Smooth muscle cell (in vitro differentiated cells): Measurements from ENCODE around the gene OGN. TPM values are rescaled to one million over a fixed set of nuclear protein-coding genes. Genes with fewer than 3 reads are reported as not detected.
A peak's percentile ranks its signal among the peaks of the same experiment; 100 is the strongest.

ENCODE experiments used
- DNase-seq: peaks from one replicate; lab custom pipeline; 2025; ENCODE audit not compliant: unreplicated experiment; lab: John Stamatoyannopoulos, UW
- H2AFZ ChIP-seq: fragments of 200-600 bp; sonication (generic); 2 replicates; pipeline ENCODE4 v1.6.0; 2016; ENCODE audit warnings: antibody characterized with exemption, low read depth, mild to moderate bottlenecking
- H3F3A ChIP-seq: fragments of 200-600 bp; sonication (generic); 2 replicates; pipeline ENCODE4 v1.6.0; 2017; ENCODE audit warnings: antibody characterized with exemption, low read depth
- H3K27ac ChIP-seq: fragments of 200-600 bp; sonication (generic); 2 replicates; pipeline ENCODE4 v1.5.1; 2016; ENCODE audit warnings: low read depth, mild to moderate bottlenecking
- H3K27me3 ChIP-seq: fragments of 200-600 bp; sonication (generic); 2 replicates; pipeline ENCODE4 v1.6.1; 2016; ENCODE audit warnings: low read depth, mild to moderate bottlenecking
- H3K36me3 ChIP-seq: fragments of 200-600 bp; sonication (generic); 2 replicates; pipeline ENCODE4 v1.5.1; 2016; ENCODE audit warnings: low read depth
- H3K4me1 ChIP-seq: fragments of 200-600 bp; sonication (generic); 2 replicates; pipeline ENCODE4 v1.5.1; 2016; ENCODE audit warnings: low read depth
- H3K4me2 ChIP-seq: fragments of 200-600 bp; sonication (generic); 2 replicates; pipeline ENCODE4 v1.6.0; 2016; ENCODE audit warnings: mild to moderate bottlenecking
- H3K4me3 ChIP-seq: fragments of 200-600 bp; sonication (generic); 2 replicates; pipeline ENCODE4 v1.5.1; 2016; ENCODE audit warnings: mild to moderate bottlenecking
- H3K79me2 ChIP-seq: fragments of 200-600 bp; sonication (generic); 2 replicates; pipeline ENCODE4 v1.6.0; 2016; ENCODE audit warnings: low read depth, mild to moderate bottlenecking
- H3K9ac ChIP-seq: fragments of 200-600 bp; sonication (generic); 2 replicates; pipeline ENCODE4 v1.6.0; 2016; ENCODE audit warnings: low read depth
- H3K9me3 ChIP-seq: fragments of 200-600 bp; sonication (generic); replicated peaks from 2 replicates; pipeline ENCODE4 v1.5.1; 2016; ENCODE audit warnings: low read depth
- H4K20me1 ChIP-seq: fragments of 200-600 bp; sonication (generic); 2 replicates; pipeline ENCODE4 v1.6.0; 2016; ENCODE audit warnings: low read depth
- WGBS: methylation state at CpG from one replicate; pipeline ENCODE4 v1.1.7; 2016; ENCODE audit warnings: low lambda C conversion rate; 5-methylcytosine and 5-hydroxymethylcytosine counted together
- polyA plus RNA-seq: library from polyadenylated mRNA; unstranded; fragments of >200 nt; fragmentation: Nextera tagmentation; extraction: Ambion mirVana; gene quantifications from 2 replicates; pipeline ENCODE4 v1.2.1, GENCODE V29; 2016
- total RNA-seq: library from RNA; depleted of rRNA; stranded (reverse); fragments of >200 nt; gene quantifications from 2 replicates; pipeline ENCODE4 v1.2.3, GENCODE V29; 2014
- TF ChIP-seq, protein P1 (sequence below): fragments of 200-600 bp; sonication (generic); IDR thresholded peaks from 2 replicates; pipeline ENCODE4 v1.5.1; 2017; ENCODE audit warnings: borderline replicate concordance, mild to moderate bottlenecking, antibody characterized with exemption; ENCODE audit not compliant: insufficient read depth, poor library complexity, severe bottlenecking

The OGN gene
- total and polyA plus RNA-seq, 2 experiments from 2014 or later: 27.4 to 27.8 TPM

DNA sequence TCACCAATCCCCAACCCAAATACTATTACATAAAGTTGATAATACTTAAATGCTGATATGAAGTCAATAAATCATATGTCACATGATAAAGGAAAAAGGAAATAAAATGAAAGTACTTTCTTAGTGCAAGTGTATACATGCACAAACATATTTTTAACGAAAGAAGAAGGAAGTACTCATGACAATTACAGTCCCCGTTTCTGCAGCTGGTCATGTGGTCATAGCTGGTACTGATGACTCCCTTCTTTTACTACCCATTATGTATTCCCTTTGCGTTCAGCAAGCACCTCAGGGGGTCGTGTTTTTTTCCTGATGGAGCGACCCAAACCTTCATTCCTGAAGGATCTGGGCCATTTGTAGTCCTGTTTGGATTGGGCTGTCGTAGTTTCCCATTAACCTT lies 51.3 kb downstream of the OGN start:
- H3K4me1 ChIP-seq: no peaks in the 10 kb centered on the region
- H3K9me3 ChIP-seq: peaks cover 10% of the 10 kb centered on the region
- no peaks in the 10 kb centered on the region for H3K36me3 ChIP-seq
- no peaks in the 10 kb centered on the region for H3K79me2 ChIP-seq
- H2AFZ ChIP-seq: no peak overlapping the region
- no peak overlapping the region for H3K4me3 ChIP-seq
- TF ChIP-seq, protein P1, sequence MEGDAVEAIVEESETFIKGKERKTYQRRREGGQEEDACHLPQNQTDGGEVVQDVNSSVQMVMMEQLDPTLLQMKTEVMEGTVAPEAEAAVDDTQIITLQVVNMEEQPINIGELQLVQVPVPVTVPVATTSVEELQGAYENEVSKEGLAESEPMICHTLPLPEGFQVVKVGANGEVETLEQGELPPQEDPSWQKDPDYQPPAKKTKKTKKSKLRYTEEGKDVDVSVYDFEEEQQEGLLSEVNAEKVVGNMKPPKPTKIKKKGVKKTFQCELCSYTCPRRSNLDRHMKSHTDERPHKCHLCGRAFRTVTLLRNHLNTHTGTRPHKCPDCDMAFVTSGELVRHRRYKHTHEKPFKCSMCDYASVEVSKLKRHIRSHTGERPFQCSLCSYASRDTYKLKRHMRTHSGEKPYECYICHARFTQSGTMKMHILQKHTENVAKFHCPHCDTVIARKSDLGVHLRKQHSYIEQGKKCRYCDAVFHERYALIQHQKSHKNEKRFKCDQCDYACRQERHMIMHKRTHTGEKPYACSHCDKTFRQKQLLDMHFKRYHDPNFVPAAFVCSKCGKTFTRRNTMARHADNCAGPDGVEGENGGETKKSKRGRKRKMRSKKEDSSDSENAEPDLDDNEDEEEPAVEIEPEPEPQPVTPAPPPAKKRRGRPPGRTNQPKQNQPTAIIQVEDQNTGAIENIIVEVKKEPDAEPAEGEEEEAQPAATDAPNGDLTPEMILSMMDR: no peak
- H3F3A ChIP-seq: no peaks in the 10 kb centered on the region
- H4K20me1 ChIP-seq: no peaks in the 10 kb centered on the region
- DNase-seq: no peak
- no peak overlapping the region for H3K9ac ChIP-seq
- H3K27ac ChIP-seq: no peak overlapping the region
- H3K27me3 ChIP-seq: no peaks in the 10 kb centered on the region
- WGBS: 95% methylated on average over 6 of the region's 6 CpGs
- H3K4me2 ChIP-seq: no peak overlapping the region

DNA sequence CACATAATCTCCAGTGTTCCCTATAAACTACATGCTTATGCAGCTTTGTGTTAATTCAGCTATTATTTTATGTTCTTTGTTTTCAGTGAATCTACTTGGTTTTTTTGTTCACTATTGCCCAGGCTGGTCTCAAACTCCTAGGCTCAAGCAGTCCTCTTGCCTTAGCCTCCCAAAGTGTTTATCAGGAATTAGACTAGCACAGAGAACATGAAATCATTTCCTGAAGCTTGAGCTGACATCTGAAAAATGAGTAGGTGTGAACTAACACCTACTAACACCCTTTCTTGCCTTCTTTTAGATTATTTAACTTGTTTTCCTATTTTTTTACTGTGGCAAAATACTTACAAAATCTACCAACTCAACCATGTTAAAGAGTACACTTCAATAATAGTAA lies 53.6 kb downstream of the OGN start:
- TF ChIP-seq, protein P1: no peak
- no peak for DNase-seq
- no peaks in the 10 kb centered on the region for H4K20me1 ChIP-seq
- no peaks in the 10 kb centered on the region for H3K4me1 ChIP-seq
- no peaks in the 10 kb centered on the region for H3K79me2 ChIP-seq
- H3K36me3 ChIP-seq: peaks cover 2% of the 10 kb centered on the region
- no peaks in the 10 kb centered on the region for H3K9me3 ChIP-seq
- peak overlapping the region; percentile 52 for H2AFZ ChIP-seq
- H3K27me3 ChIP-seq: no peaks in the 10 kb centered on the region
- H3K27ac ChIP-seq: peak overlapping the region; percentile 51
- no peak overlapping the region for H3K4me3 ChIP-seq
- no peak overlapping the region for H3K9ac ChIP-seq
- H3K4me2 ChIP-seq: peak overlapping the region; percentile 23
- no peaks in the 10 kb centered on the region for H3F3A ChIP-seq

DNA sequence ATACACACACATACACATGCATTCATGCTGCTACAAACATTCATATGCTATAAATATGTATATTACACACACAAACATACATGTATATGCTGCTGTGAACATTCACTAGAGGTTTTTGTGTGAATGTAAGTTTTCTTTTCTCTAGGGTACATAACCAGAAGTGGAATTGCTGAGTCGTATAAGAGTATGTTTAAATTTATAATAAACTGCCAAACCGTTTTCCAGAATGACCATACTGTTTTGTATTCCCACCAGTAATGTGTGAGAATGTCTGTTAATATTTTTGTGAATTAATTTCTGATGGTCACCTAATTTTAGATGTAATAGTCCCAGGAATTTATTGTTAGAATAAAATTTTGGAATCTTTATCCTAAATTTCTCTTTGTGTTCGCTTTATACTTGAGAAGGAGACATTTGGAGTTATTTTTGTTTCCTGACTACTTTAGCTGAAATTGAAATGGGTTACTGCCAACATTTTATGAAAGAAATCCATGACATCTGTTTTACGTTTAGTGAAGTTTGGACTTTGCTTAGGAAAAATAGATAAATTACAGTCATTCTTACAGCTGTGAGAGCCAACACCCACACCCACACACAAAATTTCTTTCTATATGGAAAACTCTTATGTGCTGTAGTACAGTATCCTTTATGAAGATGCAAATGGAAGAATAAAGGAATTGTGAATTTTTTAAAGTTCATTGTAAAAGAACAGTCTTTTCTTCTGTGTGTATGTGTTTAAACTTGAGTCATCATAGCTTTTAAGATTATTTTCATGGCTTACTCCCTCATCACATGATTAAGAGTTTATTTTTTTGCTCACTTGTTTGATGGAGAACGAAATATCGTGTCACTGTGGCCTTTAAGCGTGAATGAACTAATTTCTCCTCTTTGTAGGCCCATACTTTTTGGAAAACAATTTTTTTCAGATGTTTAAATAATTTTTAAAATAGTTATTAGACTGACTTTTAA lies 54.3 kb downstream of the OGN start:
- no peak for DNase-seq
- H2AFZ ChIP-seq: peak overlapping the region; percentile 52
- peak overlapping the region; percentile 23 for H3K4me2 ChIP-seq

More for the DNA sequence above, 54.3 kb downstream of the OGN start:
- no peak overlapping the region for H3K4me3 ChIP-seq
- WGBS: 50% methylated on average over 7 of the region's 7 CpGs
- no peaks in the 10 kb centered on the region for H3K79me2 ChIP-seq
- H3K4me1 ChIP-seq: no peaks in the 10 kb centered on the region
- no peak overlapping the region for H3K9ac ChIP-seq
- no peaks in the 10 kb centered on the region for H3K9me3 ChIP-seq
- H3K27me3 ChIP-seq: no peaks in the 10 kb centered on the region
- H3K36me3 ChIP-seq: peaks cover 4% of the 10 kb centered on the region
- TF ChIP-seq, protein P1: no peak
- H4K20me1 ChIP-seq: no peaks in the 10 kb centered on the region
- no peaks in the 10 kb centered on the region for H3F3A ChIP-seq
- H3K27ac ChIP-seq: peak overlapping the region; percentile 51
